Psoas muscle (tissue), 8 donors: ENCODE data around the gene LHX3. TPM values are rescaled to one million over a fixed set of nuclear protein-coding genes. Genes with fewer than 3 reads are reported as not detected.

ENCODE experiments used
- ATAC-seq, 4 donors: fragments of 200-7000 bp; cut with Tn5 transposase; one replicate each; pipeline ENCODE4 v1.9.1; 2020; ENCODE audit warnings: moderate library complexity in 3 of 4, mild to moderate bottlenecking in 2 of 4
- DNase-seq, 2 donors: peaks; one replicate each; pipeline ENCODE4 v3.0.0-alpha.2; 2020
- H3K27ac ChIP-seq: fragments of 200-600 bp; one replicate; pipeline ENCODE4 v1.8.0; 2022
- H3K27me3 ChIP-seq, 3 donors: fragments of 200-600 bp in 1 of 3; one replicate each; pipeline versions ENCODE4 v1.6.1 to v1.8.0; 2013 to 2022; ENCODE audit warnings: low read length in 2 of 3, mild to moderate bottlenecking in 2 of 3, moderate library complexity in 1 of 3; ENCODE audit not compliant: insufficient read depth in 3 of 3
- H3K36me3 ChIP-seq, 2 donors: fragments of 200-600 bp in 1 of 2; one replicate each; pipeline versions ENCODE4 v1.6.1 to v1.8.0; 2013 to 2022; ENCODE audit warnings: low read depth in 1 of 2, mild to moderate bottlenecking in 1 of 2, moderate library complexity in 1 of 2; ENCODE audit not compliant: insufficient read depth in 1 of 2
- H3K4me1 ChIP-seq: fragments of 200-600 bp; one replicate; pipeline ENCODE4 v1.8.0; 2022
- H3K4me3 ChIP-seq: fragments of 200-600 bp; one replicate; pipeline ENCODE4 v1.8.0; 2022; ENCODE audit warnings: mild to moderate bottlenecking
- H3K9me3 ChIP-seq: fragments of 200-600 bp; one replicate; pipeline ENCODE4 v1.8.0; 2022
- CTCF ChIP-seq: fragments of 200-600 bp; IDR thresholded peaks from one replicate; pipeline ENCODE4 v1.8.0; 2022; ENCODE audit warnings: antibody characterized with exemption
- WGBS, 3 donors: extraction: QIAGEN DNeasy Blood & Tissue Kit; methylation state at CpG; one replicate each; pipeline versions ENCODE4 v1.1.6 to v1.1.7; 2013; 5-methylcytosine and 5-hydroxymethylcytosine counted together
- intact Hi-C, 2 donors: fragments of 100-400 bp; cut with DNase I; formaldehyde crosslinking; loops; one replicate each; pipeline versions ENCODE4 v1.11.0 to v1.14.2; 2022
- polyA plus RNA-seq, 3 donors: library from polyadenylated mRNA; stranded (reverse); fragments of 200-250 nt; gene quantifications; one replicate each; pipeline ENCODE4 v1.2.3, GENCODE V29; 2013
- total RNA-seq, 4 donors: library from RNA; stranded (reverse); fragmentation: NEBNext Ultra II Directional in 2 of 4; extraction: Animal tissue kit (Norgen Biotek cat#: 25700) in 2 of 4; gene quantifications; one replicate each; pipeline versions ENCODE4 v1.2.1 to v1.2.4, GENCODE V29; 2021 to 2023
- donor health status: healthy with polysubstance abuse.
- donor health status: DM: no; HTN: no; CAD: no; lungs with moderate emphysema.
- donor health status: Bipolar disorder and iron deficiency.
- donor health status: healthy.
- donor health status: DM: yes; HTN: yes; CAD: no.
- donor health status: DM: no; HTN: no; CAD: no.
- donor health status: DM: no; HTN: no; CAD: no.
- donor health status: DM: yes; HTN: yes; CAD: no.

LHX3 gene
- total and polyA plus RNA-seq, 7 donors: not detected

- no peak overlapping the region for H3K4me3 ChIP-seq
- ATAC-seq (no peak), DNase-seq (no peak)
- no peaks in the 10 kb centered on the region for H3K9me3 ChIP-seq
- no peaks in the 10 kb centered on the region for H3K4me1 ChIP-seq
- 88 to 89% (median 89%) methylated on average over 28 of the region's 28 CpGs for WGBS, 3 donors
- H3K27ac ChIP-seq: no peak overlapping the region
- intact Hi-C loops: no loop called here
- no peak for TF ChIP-seq CTCF
- no peaks in the 10 kb centered on the region for H3K27me3 ChIP-seq
- H3K36me3 ChIP-seq: peaks cover 0 to 74% of the 10 kb centered on the region in 2 donors
These were observed 7.5 kb upstream of the LHX3 start for GRCh38 chr9:136212345-136212950.

GRCh38 chr9:136211441-136212344, 6.8 kb upstream of the LHX3 start:
- ATAC-seq (no peak), DNase-seq (no peak)
- Histone ChIP-seq H3K27ac (no peak overlapping the region), H3K4me3 (no peak overlapping the region), H3K9me3 (no peaks in the 10 kb centered on the region), H3K36me3 (peaks cover 0 to 70% of the 10 kb centered on the region in 2 donors), H3K4me1 (no peaks in the 10 kb centered on the region), H3K27me3 (no peaks in the 10 kb centered on the region)
- TF ChIP-seq CTCF: no peak
- intact Hi-C loops: no loop called here
- 79 to 87% (median 84%) methylated on average over 35 of the region's 35 CpGs for WGBS, 3 donors

- 91 to 92% (median 91%) methylated on average over 15 of the region's 15 CpGs for WGBS, 3 donors
- intact Hi-C loops: no loop called here
- ATAC-seq (no peak), DNase-seq (no peak)
- no peaks in the 10 kb centered on the region for H3K4me1 ChIP-seq
- no peaks in the 10 kb centered on the region for H3K9me3 ChIP-seq
- H3K36me3 ChIP-seq: peaks cover 0 to 63% of the 10 kb centered on the region in 2 donors
- H3K27me3 ChIP-seq: no peaks in the 10 kb centered on the region
- TF ChIP-seq CTCF: no peak
- no peak overlapping the region for H3K27ac ChIP-seq
- H3K4me3 ChIP-seq: no peak overlapping the region
These were observed 6.1 kb upstream of the LHX3 start for GRCh38 chr9:136211006-136211405.

GRCh38 chr9:136210276-136210675, 5.3 kb upstream of the LHX3 start:
- no peaks in the 10 kb centered on the region for H3K4me1 ChIP-seq
- 93 to 96% (median 95%) methylated on average over 16 of the region's 16 CpGs for WGBS, 3 donors
- H3K36me3 ChIP-seq: peaks cover 0 to 56% of the 10 kb centered on the region in 2 donors

More at GRCh38 chr9:136210276-136210675, 5.3 kb upstream of the LHX3 start:
- no peaks in the 10 kb centered on the region for H3K9me3 ChIP-seq
- H3K4me3 ChIP-seq: no peak overlapping the region
- no peak overlapping the region for H3K27ac ChIP-seq
- TF ChIP-seq CTCF: no peak
- peak in 1 of 2 donors; percentile 46 for DNase-seq
- intact Hi-C loops: no loop called here
- peaks cover 0 to 5% (median 3%) of the 10 kb centered on the region in 3 donors for H3K27me3 ChIP-seq
- no peak for ATAC-seq
